TTC549 (cell line): ENCODE results near the gene ARHGAP15.

Source experiments
- FAIRE-seq: peaks from 2 replicates; lab custom pipeline; 2012; peaks lifted over from hg19 to GRCh38; lab: Jason Lieb, UNC

ARHGAP15 gene

GRCh38 chr2:143171817-143172216 is 42.6 kb downstream of the ARHGAP15 start:
- peak; percentile 77 for FAIRE-seq

GRCh38 chr2:143175438-143175837 is 46.2 kb downstream of the ARHGAP15 start:
- FAIRE-seq, result no peak

GRCh38 chr2:143176606-143177005 is 47.4 kb downstream of the ARHGAP15 start:
- FAIRE-seq, result no peak

- no peak for FAIRE-seq
Measured at GRCh38 chr2:143177096-143177786, 48.0 kb downstream of the ARHGAP15 start.

- no peak for FAIRE-seq
Measured at GRCh38 chr2:143181494-143181893, 52.3 kb downstream of the ARHGAP15 start.

GRCh38 chr2:143182649-143183048 is 53.4 kb downstream of the ARHGAP15 start:
- FAIRE-seq, result no peak

- FAIRE-seq, result no peak
Measured at GRCh38 chr2:143183804-143184463, 54.7 kb downstream of the ARHGAP15 start.

- no peak for FAIRE-seq
Measured at GRCh38 chr2:143186876-143187275, 57.7 kb downstream of the ARHGAP15 start.

- FAIRE-seq, result no peak
Measured at GRCh38 chr2:143190431-143190830, 61.2 kb downstream of the ARHGAP15 start.

- FAIRE-seq, result no peak
Measured at GRCh38 chr2:143192106-143192505, 62.9 kb downstream of the ARHGAP15 start.

GRCh38 chr2:143192716-143193115 is 63.5 kb downstream of the ARHGAP15 start:
- no peak for FAIRE-seq

GRCh38 chr2:143193121-143193520 is 63.9 kb downstream of the ARHGAP15 start:
- no peak for FAIRE-seq

GRCh38 chr2:143195511-143195910 is 66.3 kb downstream of the ARHGAP15 start:
- no peak for FAIRE-seq

GRCh38 chr2:143204062-143204461 is 74.8 kb downstream of the ARHGAP15 start:
- no peak for FAIRE-seq

GRCh38 chr2:143205106-143205764 is 76.0 kb downstream of the ARHGAP15 start:
- FAIRE-seq, result peak; percentile 79

- FAIRE-seq, result no peak
Measured at GRCh38 chr2:143209570-143210445, 80.6 kb downstream of the ARHGAP15 start.

- no peak for FAIRE-seq
Measured at GRCh38 chr2:143210446-143210819, 81.2 kb downstream of the ARHGAP15 start.

- FAIRE-seq, result no peak
Measured at GRCh38 chr2:143217512-143218115, 88.4 kb downstream of the ARHGAP15 start.

- FAIRE-seq, result no peak
Measured at GRCh38 chr2:143218621-143219020, 89.4 kb downstream of the ARHGAP15 start.

- FAIRE-seq, result no peak
Measured at GRCh38 chr2:143219266-143219665, 90.0 kb downstream of the ARHGAP15 start.

GRCh38 chr2:143223556-143223955 is 94.3 kb downstream of the ARHGAP15 start:
- FAIRE-seq, result no peak

GRCh38 chr2:143225931-143226330 is 96.7 kb downstream of the ARHGAP15 start:
- no peak for FAIRE-seq
